Muscle of arm (tissue), 12 donors: Measurements from ENCODE around the gene ASPG. TPM values are rescaled to one million over a fixed set of nuclear protein-coding genes. Genes with fewer than 3 reads are reported as not detected.

ENCODE experiments used
- DNase-seq: peaks from one replicate; pipeline ENCODE4 v3.0.0-alpha.2; 2013
- polyA plus RNA-seq, 12 donors: library from polyadenylated mRNA; unstranded; fragments of 120-200 nt; gene quantifications; one replicate each; pipeline ENCODE4 v1.2.1, GENCODE V29; 2013; ENCODE audit not compliant: insufficient read length in 12 of 12

Gene ASPG
- polyA plus RNA-seq, 12 donors: 0.44 to 3.5 (median 1.9) TPM; not detected in 2

DNA sequence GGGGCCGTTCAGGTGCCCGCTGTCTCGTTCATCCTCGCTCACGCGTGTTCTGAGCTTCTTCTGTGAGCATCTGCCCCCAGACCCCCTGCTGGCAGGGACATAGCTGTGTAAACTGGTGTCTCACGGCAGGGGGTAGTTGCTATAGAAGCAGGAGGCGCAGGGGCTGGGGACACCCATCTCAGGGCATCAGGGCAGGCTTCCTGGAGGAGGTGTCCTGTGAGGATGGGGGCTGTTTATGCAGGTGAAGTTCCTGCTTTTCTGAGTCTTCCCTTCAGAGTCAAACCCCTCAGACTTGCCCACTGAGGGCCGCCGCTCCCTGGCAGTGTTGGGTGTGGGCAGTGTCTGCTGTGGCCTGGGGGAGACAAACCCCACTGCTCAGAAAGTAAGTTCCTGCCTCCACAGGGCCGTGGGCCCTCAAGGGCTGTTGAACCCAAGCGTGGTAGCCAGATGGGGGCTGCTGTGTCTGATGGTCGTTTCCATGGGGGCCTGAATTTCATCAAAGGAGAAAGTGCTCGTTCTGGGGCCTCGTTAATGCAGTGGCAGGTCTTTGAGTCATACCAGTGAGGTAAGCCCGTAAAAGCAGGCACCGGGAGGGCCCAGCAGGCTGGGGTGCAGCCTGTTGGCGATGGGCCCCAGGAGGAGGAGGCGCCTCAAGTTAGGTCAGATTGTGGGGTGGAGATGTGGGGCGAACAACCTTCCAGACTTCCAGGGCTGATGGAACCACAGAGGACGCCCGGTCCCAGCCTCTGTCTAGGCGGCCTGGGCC is 76.3 kb downstream of the ASPG start:
- no peak for DNase-seq

- DNase-seq: no peak
Observed at GRCh38 chr14:104162495-104162894, 77.0 kb downstream of the ASPG start.

GRCh38 chr14:104163541-104163940 is 78.0 kb downstream of the ASPG start:
- DNase-seq: no peak

DNA sequence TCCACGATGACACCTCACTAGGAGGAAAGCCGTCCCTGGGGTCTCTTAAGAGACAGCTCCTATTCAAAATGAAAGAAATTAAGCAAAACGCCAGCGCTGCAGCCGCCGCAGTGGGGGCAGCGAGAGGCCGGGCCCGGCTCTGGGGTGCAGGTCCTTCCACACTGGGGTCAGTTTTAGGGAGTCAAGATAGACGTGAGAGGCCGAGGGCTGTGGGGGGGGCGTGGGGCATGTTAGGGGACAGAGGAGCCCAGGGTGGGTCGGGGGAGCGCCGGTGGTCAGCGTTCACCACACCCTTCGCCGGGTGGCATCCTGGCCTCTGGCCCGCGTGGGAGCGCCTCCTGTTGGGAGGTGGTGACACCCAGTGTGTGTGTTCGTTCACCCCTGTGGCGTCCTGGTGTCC is 78.5 kb downstream of the ASPG start:
- DNase-seq: no peak

GRCh38 chr14:104164512-104164911 is 79.0 kb downstream of the ASPG start:
- no peak for DNase-seq

Other genes with a start within 250 kb of the ASPG start
- gene PPP1R13B, start 238.1 kb upstream of the ASPG start, polyA plus RNA-seq: 10 to 100 TPM in 7 of 12 donors, 1 to 10 TPM in 4, not detected in 1; 8.4 to 36.2 (median 11.4) TPM
- 1 to 10 TPM in 2 of 12 donors, under 1 TPM in 8, not detected in 2; 0.21 to 2.0 (median 0.52) TPM for gene TDRD9, start 157.2 kb upstream of the ASPG start, polyA plus RNA-seq
- not detected for gene RD3L, start 143.2 kb upstream of the ASPG start, polyA plus RNA-seq
- gene KIF26A, start 52.9 kb downstream of the ASPG start, polyA plus RNA-seq: 10 to 100 TPM in 3 of 12 donors, 1 to 10 TPM in 8, not detected in 1; 4.8 to 25.2 (median 5.9) TPM